ENCODE results near the gene SSH2.

GRCh38 chr17:29584452-29585079, 345.5 kb downstream of the SSH2 start:
- TF ChIP-seq ZKSCAN5 (CRISPR knock-in tag; IDR thresholded peaks at IDR 0.05) (no peak), KLF11 (CRISPR knock-in tag; IDR thresholded peaks at IDR 0.05) (no peak), PAXIP1 (CRISPR knock-in tag; conservative IDR thresholded peaks at IDR 0.05) (no peak), CTCF (CRISPR knock-in tag; IDR thresholded peaks at IDR 0.05) (no peak), POLR2A (IDR thresholded peaks at IDR 0.05; ENCODE audit: insufficient read depth in 1 of 2, low read depth in 2 of 2, low read length in 2 of 2) (no peak), FOXK1 (CRISPR knock-in tag; IDR thresholded peaks at IDR 0.05; ENCODE audit: borderline replicate concordance, low read depth) (no peak), TAF1 (CRISPR knock-in tag; IDR thresholded peaks at IDR 0.05) (no peak)

All from HepG2 (cell line).